ENCODE data around the gene CTNND1.
A peak's percentile ranks its signal among the peaks of the same experiment; 100 is the strongest.

The CTNND1 gene

GRCh38 chr11:57777969-57778317, 16.3 kb downstream of the CTNND1 start:
- peak overlapping the region; percentile 18 to 32 for H3K4me3 ChIP-seq
- H3K4me1 ChIP-seq, result peaks cover 7 to 100% (median 85%) of the 10 kb centered on the region in 4 donors
- H3K9me3 ChIP-seq, result no peaks in the 10 kb centered on the region
- H3K27me3 ChIP-seq, result no peaks in the 10 kb centered on the region
- H3K36me3 ChIP-seq, result no peaks in the 10 kb centered on the region
- no peak for DNase-seq
- intact Hi-C loops (cut with DNase I; ENCODE audit: low total_unique reads), result no loop called here
- no peak for TF ChIP-seq CTCF (IDR thresholded peaks at IDR 0.05)
- peak overlapping the region; percentile 73 to 87 for H3K27ac ChIP-seq

DNA sequence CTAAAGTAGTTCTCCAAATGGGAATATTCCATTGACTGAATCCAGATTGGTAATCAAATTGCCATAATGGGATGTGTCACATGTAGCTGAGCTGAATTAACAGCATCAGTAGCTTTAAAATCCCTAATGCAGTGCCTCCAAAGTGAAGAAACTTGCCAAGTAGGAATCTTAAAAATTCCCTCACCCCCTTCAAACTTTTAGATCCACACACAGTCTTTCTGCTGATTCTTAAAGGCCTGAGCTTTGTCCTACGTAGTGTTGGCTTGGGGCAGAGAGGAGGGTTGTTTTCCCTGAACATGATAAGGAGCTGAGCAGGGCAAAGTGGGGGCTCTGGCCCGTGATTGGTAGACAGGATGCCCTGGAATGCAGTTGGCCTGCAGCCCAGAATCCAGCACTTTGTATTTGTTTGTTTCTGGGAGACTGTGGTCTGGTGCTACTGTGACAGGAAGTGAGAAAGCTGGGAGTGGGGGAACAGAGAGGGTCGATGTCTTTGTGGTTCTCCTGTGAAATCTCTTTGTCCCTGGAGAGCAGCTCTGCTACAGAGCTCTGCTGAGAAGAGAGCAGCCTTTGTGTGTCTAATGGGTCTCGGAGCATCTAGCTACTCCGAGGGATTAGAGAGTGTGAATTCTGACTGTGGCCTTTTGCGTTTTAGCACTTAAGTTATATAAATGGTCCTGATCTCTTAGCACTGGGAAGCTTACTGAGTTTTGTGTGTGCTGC, 16.9 kb downstream of the CTNND1 start:
- Histone ChIP-seq H3K36me3 (no peaks in the 10 kb centered on the region), H3K9me3 (no peaks in the 10 kb centered on the region), H3K27ac (peak overlapping the region; percentile 73 to 87), H3K4me3 (peak overlapping the region; percentile 18 to 32), H3K27me3 (no peaks in the 10 kb centered on the region), H3K4me1 (peaks cover 7 to 99% (median 84%) of the 10 kb centered on the region in 4 donors)
- TF ChIP-seq CTCF (IDR thresholded peaks at IDR 0.05), result no peak
- intact Hi-C loops (cut with DNase I; ENCODE audit: low total_unique reads), result no loop called here
- DNase-seq, result peak; percentile 86 to 90

DNA sequence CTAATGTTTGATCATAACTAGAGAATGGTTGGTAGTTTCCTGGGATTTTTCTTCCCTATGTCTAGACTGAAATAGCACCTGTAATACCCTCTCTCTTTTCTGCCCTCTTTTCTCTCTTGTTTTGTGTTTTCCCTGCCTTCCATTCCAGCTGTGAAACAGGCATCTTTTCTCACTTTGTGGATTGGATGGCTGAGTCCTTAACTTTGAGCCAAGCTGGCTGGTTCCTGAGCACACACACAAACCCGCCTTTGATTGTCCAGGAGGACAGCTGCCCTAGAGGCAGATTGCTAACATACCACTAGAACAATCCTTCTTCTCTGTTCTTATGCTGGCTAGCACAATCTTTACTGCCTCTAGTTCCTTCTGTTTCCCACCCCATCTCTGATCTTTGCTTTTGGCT, 17.7 kb downstream of the CTNND1 start:
- H3K4me3 ChIP-seq, result no peak overlapping the region
- H3K36me3 ChIP-seq, result no peaks in the 10 kb centered on the region
- intact Hi-C loops (cut with DNase I; ENCODE audit: low total_unique reads), result no loop called here
- H3K27ac ChIP-seq, result peak overlapping the region; percentile 73 to 87
- no peaks in the 10 kb centered on the region for H3K27me3 ChIP-seq
- TF ChIP-seq CTCF (IDR thresholded peaks at IDR 0.05), result no peak
- DNase-seq, result no peak
- H3K9me3 ChIP-seq, result no peaks in the 10 kb centered on the region
- peaks cover 7 to 99% (median 81%) of the 10 kb centered on the region in 4 donors for H3K4me1 ChIP-seq

DNA sequence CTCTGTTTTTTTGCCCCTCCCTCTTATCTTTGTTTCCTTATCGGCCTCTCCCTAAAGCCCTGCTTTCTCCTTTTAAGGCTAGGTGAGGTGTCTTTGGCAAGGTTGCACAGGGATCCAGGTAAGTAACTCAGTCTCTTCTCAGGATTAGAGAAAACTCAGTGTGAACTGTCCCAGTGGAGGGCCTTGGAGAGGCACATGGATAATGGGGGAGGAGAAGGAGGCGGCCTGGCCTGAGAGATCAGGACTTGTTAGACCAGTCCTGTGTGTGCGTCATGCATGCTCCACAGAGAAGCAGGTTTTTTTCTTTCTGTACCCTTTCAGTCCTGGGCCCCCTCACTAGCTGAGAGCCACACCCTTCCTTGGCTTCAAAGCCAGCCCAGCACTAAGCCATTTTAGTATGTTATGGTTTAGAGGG, 19.9 kb downstream of the CTNND1 start:
- peak in 1 of 2 donors; percentile 70 for DNase-seq
- Histone ChIP-seq H3K27me3 (no peaks in the 10 kb centered on the region), H3K4me3 (no peak overlapping the region), H3K27ac (peak overlapping the region; percentile 23 to 87), H3K36me3 (no peaks in the 10 kb centered on the region), H3K9me3 (no peaks in the 10 kb centered on the region), H3K4me1 (peaks cover 7 to 99% (median 74%) of the 10 kb centered on the region in 4 donors)
- TF ChIP-seq CTCF (IDR thresholded peaks at IDR 0.05), result no peak
- intact Hi-C loops (cut with DNase I; ENCODE audit: low total_unique reads), result no loop called here

- peaks cover 0 to 99% (median 64%) of the 10 kb centered on the region in 4 donors for H3K4me1 ChIP-seq
- no peaks in the 10 kb centered on the region for H3K9me3 ChIP-seq
- no peaks in the 10 kb centered on the region for H3K27me3 ChIP-seq
- intact Hi-C loops (cut with DNase I; ENCODE audit: low total_unique reads), result no loop called here
- no peak overlapping the region for H3K27ac ChIP-seq
- no peak for DNase-seq
- no peak overlapping the region for H3K4me3 ChIP-seq
- no peaks in the 10 kb centered on the region for H3K36me3 ChIP-seq
- TF ChIP-seq CTCF (IDR thresholded peaks at IDR 0.05), result no peak
Observed at GRCh38 chr11:57785072-57785471, 23.5 kb downstream of the CTNND1 start.
